Stimulated activated naive CD8-positive, alpha-beta T cell treated with anti-CD3 and anti-CD28 coated beads, Interleukin-15, amount 100 ng/mL, for 72 hours (primary cell): ENCODE results near the gene ATP10D.

ENCODE experiments used
- ATAC-seq: fragments of 150-1000 bp; cut with Tn5 transposase; 2 replicates; pipeline ENCODE4 v1.10.0; 2021; ENCODE audit warnings: mild to moderate bottlenecking, moderate library complexity
- DNase-seq, 2 donors: peaks; one replicate each; pipeline ENCODE4 v3.0.0; 2021 to 2022
- H3K27ac Mint-ChIP-seq, 2 donors: one replicate each; pipeline ENCODE4 v1.8.0; 2022; ENCODE audit warnings: mild to moderate bottlenecking in 2 of 2, mixed read lengths in 2 of 2, moderate library complexity in 2 of 2
- H3K27me3 Mint-ChIP-seq: one replicate; pipeline ENCODE4 v1.8.0; 2022; ENCODE audit warnings: mixed read lengths
- H3K4me1 Mint-ChIP-seq: one replicate; pipeline ENCODE4 v1.8.0; 2022; ENCODE audit warnings: mild to moderate bottlenecking, mixed read lengths
- H3K4me3 Mint-ChIP-seq, 2 donors: one replicate each; pipeline ENCODE4 v1.8.0; 2022; ENCODE audit warnings: mild to moderate bottlenecking in 2 of 2, mixed read lengths in 2 of 2, moderate library complexity in 1 of 2
- H3K9me3 Mint-ChIP-seq, 2 donors: one replicate each; pipeline ENCODE4 v1.8.0; 2022; ENCODE audit warnings: mixed read lengths in 2 of 2

Gene ATP10D

GRCh38 chr4:47577779-47578553 lies 92.9 kb downstream of the ATP10D start:
- DNase-seq (no peak), ATAC-seq (no peak)
- no peaks in the 10 kb centered on the region for H3K4me1 Mint-ChIP-seq
- H3K9me3 Mint-ChIP-seq, result no peaks in the 10 kb centered on the region
- H3K27me3 Mint-ChIP-seq, result no peaks in the 10 kb centered on the region
- H3K27ac Mint-ChIP-seq, result no peak overlapping the region
- H3K4me3 Mint-ChIP-seq, result no peak overlapping the region

GRCh38 chr4:47579235-47579634 lies 94.2 kb downstream of the ATP10D start:
- Mint-ChIP-seq H3K4me1 (no peaks in the 10 kb centered on the region), H3K27me3 (no peaks in the 10 kb centered on the region), H3K4me3 (no peak overlapping the region), H3K9me3 (no peaks in the 10 kb centered on the region), H3K27ac (no peak overlapping the region)
- no peak for ATAC-seq
- no peak for DNase-seq

- peaks cover 0 to 7% of the 10 kb centered on the region in 2 donors for H3K9me3 Mint-ChIP-seq
- H3K4me3 Mint-ChIP-seq, result no peak overlapping the region
- DNase-seq (no peak), ATAC-seq (no peak)
- H3K27ac Mint-ChIP-seq, result no peak overlapping the region
- no peaks in the 10 kb centered on the region for H3K4me1 Mint-ChIP-seq
- H3K27me3 Mint-ChIP-seq, result no peaks in the 10 kb centered on the region
Observed at GRCh38 chr4:47590325-47590724, 105.2 kb downstream of the ATP10D start.

GRCh38 chr4:47597696-47598095 lies 112.6 kb downstream of the ATP10D start:
- DNase-seq, result no peak
- H3K9me3 Mint-ChIP-seq, result no peaks in the 10 kb centered on the region
- ATAC-seq, result no peak
- H3K4me1 Mint-ChIP-seq, result no peaks in the 10 kb centered on the region
- H3K4me3 Mint-ChIP-seq, result no peak overlapping the region
- H3K27ac Mint-ChIP-seq, result no peak overlapping the region
- H3K27me3 Mint-ChIP-seq, result no peaks in the 10 kb centered on the region

- DNase-seq (no peak), ATAC-seq (no peak)
- no peak overlapping the region for H3K27ac Mint-ChIP-seq
- H3K27me3 Mint-ChIP-seq, result no peaks in the 10 kb centered on the region
- no peak overlapping the region for H3K4me3 Mint-ChIP-seq
- H3K9me3 Mint-ChIP-seq, result peaks cover 0 to 4% of the 10 kb centered on the region in 2 donors
- H3K4me1 Mint-ChIP-seq, result no peaks in the 10 kb centered on the region
Observed at GRCh38 chr4:47598320-47598719, 113.2 kb downstream of the ATP10D start.

GRCh38 chr4:47598896-47599295 lies 113.8 kb downstream of the ATP10D start:
- H3K27ac Mint-ChIP-seq, result no peak overlapping the region
- DNase-seq (no peak), ATAC-seq (no peak)
- H3K9me3 Mint-ChIP-seq, result peaks cover 0 to 5% of the 10 kb centered on the region in 2 donors
- H3K4me3 Mint-ChIP-seq, result no peak overlapping the region
- no peaks in the 10 kb centered on the region for H3K27me3 Mint-ChIP-seq
- H3K4me1 Mint-ChIP-seq, result no peaks in the 10 kb centered on the region

- DNase-seq (no peak), ATAC-seq (no peak)
- Mint-ChIP-seq H3K27ac (no peak overlapping the region), H3K27me3 (no peaks in the 10 kb centered on the region), H3K4me3 (no peak overlapping the region), H3K9me3 (peaks cover 0 to 12% of the 10 kb centered on the region in 2 donors), H3K4me1 (no peaks in the 10 kb centered on the region)
Observed at GRCh38 chr4:47606482-47606881, 121.4 kb downstream of the ATP10D start.

- Mint-ChIP-seq H3K27me3 (no peaks in the 10 kb centered on the region), H3K27ac (no peak overlapping the region), H3K4me3 (no peak overlapping the region), H3K4me1 (no peaks in the 10 kb centered on the region), H3K9me3 (no peaks in the 10 kb centered on the region)
- ATAC-seq (no peak), DNase-seq (no peak)
Observed at GRCh38 chr4:47612116-47613023, 127.3 kb downstream of the ATP10D start.

GRCh38 chr4:47615385-47615784 lies 130.3 kb downstream of the ATP10D start:
- H3K4me1 Mint-ChIP-seq, result no peaks in the 10 kb centered on the region
- no peaks in the 10 kb centered on the region for H3K9me3 Mint-ChIP-seq
- no peaks in the 10 kb centered on the region for H3K27me3 Mint-ChIP-seq
- DNase-seq, result no peak
- no peak overlapping the region for H3K27ac Mint-ChIP-seq
- no peak for ATAC-seq
- H3K4me3 Mint-ChIP-seq, result no peak overlapping the region

- no peaks in the 10 kb centered on the region for H3K27me3 Mint-ChIP-seq
- H3K4me1 Mint-ChIP-seq, result no peaks in the 10 kb centered on the region
- H3K27ac Mint-ChIP-seq, result no peak overlapping the region
- ATAC-seq (no peak), DNase-seq (no peak)
- no peak overlapping the region for H3K4me3 Mint-ChIP-seq
- H3K9me3 Mint-ChIP-seq, result peaks cover 0 to 2% of the 10 kb centered on the region in 2 donors
Observed at GRCh38 chr4:47617607-47618006, 132.5 kb downstream of the ATP10D start.

- Mint-ChIP-seq H3K27me3 (no peaks in the 10 kb centered on the region), H3K27ac (no peak overlapping the region)
Observed at GRCh38 chr4:47619691-47620090, 134.6 kb downstream of the ATP10D start.

GRCh38 chr4:47621181-47621580 lies 136.1 kb downstream of the ATP10D start:
- Mint-ChIP-seq H3K4me1 (no peaks in the 10 kb centered on the region), H3K27me3 (no peaks in the 10 kb centered on the region), H3K4me3 (no peak overlapping the region), H3K27ac (no peak overlapping the region), H3K9me3 (peaks cover 0 to 6% of the 10 kb centered on the region in 2 donors)
- DNase-seq (no peak), ATAC-seq (no peak)

More at GRCh38 chr4:47619691-47620090, 134.6 kb downstream of the ATP10D start:
- H3K4me3 Mint-ChIP-seq, result no peak overlapping the region
- DNase-seq (no peak), ATAC-seq (no peak)
- H3K9me3 Mint-ChIP-seq, result peaks cover 0 to 6% of the 10 kb centered on the region in 2 donors
- no peaks in the 10 kb centered on the region for H3K4me1 Mint-ChIP-seq

GRCh38 chr4:47624031-47624441 lies 139.0 kb downstream of the ATP10D start:
- DNase-seq (no peak), ATAC-seq (no peak)
- Mint-ChIP-seq H3K4me1 (no peaks in the 10 kb centered on the region), H3K9me3 (peaks cover 0 to 6% of the 10 kb centered on the region in 2 donors), H3K27me3 (no peaks in the 10 kb centered on the region), H3K4me3 (no peak overlapping the region), H3K27ac (no peak overlapping the region)

- H3K4me1 Mint-ChIP-seq, result no peaks in the 10 kb centered on the region
- ATAC-seq (no peak), DNase-seq (no peak)
- no peak overlapping the region for H3K27ac Mint-ChIP-seq
- H3K9me3 Mint-ChIP-seq, result no peaks in the 10 kb centered on the region
- H3K27me3 Mint-ChIP-seq, result peaks cover 8% of the 10 kb centered on the region
- no peak overlapping the region for H3K4me3 Mint-ChIP-seq
Observed at GRCh38 chr4:47631161-47631560, 146.1 kb downstream of the ATP10D start.

GRCh38 chr4:47639531-47639930 lies 154.5 kb downstream of the ATP10D start:
- ATAC-seq (no peak), DNase-seq (no peak)
- H3K4me1 Mint-ChIP-seq, result no peaks in the 10 kb centered on the region
- no peak overlapping the region for H3K27ac Mint-ChIP-seq
- H3K4me3 Mint-ChIP-seq, result no peak overlapping the region
- peaks cover 16% of the 10 kb centered on the region for H3K27me3 Mint-ChIP-seq
- peaks cover 11 to 22% of the 10 kb centered on the region in 2 donors for H3K9me3 Mint-ChIP-seq

GRCh38 chr4:47640911-47641310 lies 155.8 kb downstream of the ATP10D start:
- no peak overlapping the region for H3K4me3 Mint-ChIP-seq
- no peak for ATAC-seq
- H3K4me1 Mint-ChIP-seq, result no peaks in the 10 kb centered on the region
- peaks cover 12% of the 10 kb centered on the region for H3K27me3 Mint-ChIP-seq
- no peak for DNase-seq
- no peak overlapping the region for H3K27ac Mint-ChIP-seq
- peaks cover 11 to 22% of the 10 kb centered on the region in 2 donors for H3K9me3 Mint-ChIP-seq
